Stomach smooth muscle (tissue), 2 donors: ENCODE results near the gene RMRP.

ENCODE experiments used
- H3K27ac ChIP-seq: one replicate; pipeline ENCODE4 v1.7.0; 2013; ENCODE audit warnings: mild to moderate bottlenecking, low read length, inconsistent platforms
- H3K27me3 ChIP-seq, 2 donors: one replicate each; pipeline ENCODE4 v1.7.0; 2013; ENCODE audit warnings: low read length in 2 of 2; ENCODE audit not compliant: insufficient read depth in 2 of 2, control insufficient read depth in 1 of 2
- H3K36me3 ChIP-seq, 2 donors: one replicate each; pipeline ENCODE4 v1.7.0; 2013; ENCODE audit warnings: low read length in 2 of 2; ENCODE audit not compliant: control insufficient read depth in 2 of 2, insufficient read depth in 2 of 2
- H3K4me1 ChIP-seq: one replicate; pipeline ENCODE4 v1.7.0; 2013; ENCODE audit warnings: low read length; ENCODE audit not compliant: control insufficient read depth, insufficient read depth
- H3K4me3 ChIP-seq, 2 donors: one replicate each; pipeline ENCODE4 v1.7.0; 2013; ENCODE audit warnings: low read length in 2 of 2
- H3K9ac ChIP-seq, 2 donors: one replicate each; pipeline ENCODE4 v1.7.0; 2013; ENCODE audit warnings: low read length in 2 of 2, mild to moderate bottlenecking in 1 of 2
- H3K9me3 ChIP-seq, 2 donors: one replicate each; pipeline ENCODE4 v1.7.0; 2013; ENCODE audit warnings: low read length in 2 of 2; ENCODE audit not compliant: control insufficient read depth in 2 of 2
- donor health status: healthy.
- donor health status: Pancreatic carcinoma.

RMRP gene

GRCh38 chr9:35657546-35658136, at the start of gene RMRP:
Gene RMRP (minus strand): TSS chr9:35658019.
- Histone ChIP-seq H3K27me3 (no peaks in the 10 kb centered on the region), H3K36me3 (peaks cover 8 to 16% of the 10 kb centered on the region in 2 donors), H3K27ac (peak within 1 kb of the TSS; percentile 99), H3K4me1 (peaks cover 46% of the 10 kb centered on the region), H3K4me3 (peak within 1 kb of the TSS; percentile 91 to 94), H3K9me3 (no peaks in the 10 kb centered on the region), H3K9ac (peak within 1 kb of the TSS; percentile 97 to 98)

GRCh38 chr9:35706951-35707350, 49.1 kb upstream of the RMRP start:
- H3K9ac ChIP-seq, result no peak overlapping the region

GRCh38 chr9:35705836-35706430, 48.1 kb upstream of the RMRP start:
- Histone ChIP-seq H3K27ac (peak overlapping the region; percentile 46), H3K9me3 (no peaks in the 10 kb centered on the region)

More at GRCh38 chr9:35706951-35707350, 49.1 kb upstream of the RMRP start:
- no peak overlapping the region for H3K4me3 ChIP-seq
- H3K27ac ChIP-seq, result peak overlapping the region; percentile 53
- peaks cover 85 to 86% of the 10 kb centered on the region in 2 donors for H3K36me3 ChIP-seq
- H3K9me3 ChIP-seq, result no peaks in the 10 kb centered on the region
- no peaks in the 10 kb centered on the region for H3K27me3 ChIP-seq
- H3K4me1 ChIP-seq, result no peaks in the 10 kb centered on the region

GRCh38 chr9:35705372-35705771, 47.6 kb upstream of the RMRP start:
- no peaks in the 10 kb centered on the region for H3K27me3 ChIP-seq
- H3K9ac ChIP-seq, result no peak overlapping the region
- no peaks in the 10 kb centered on the region for H3K4me1 ChIP-seq
- H3K9me3 ChIP-seq, result no peaks in the 10 kb centered on the region
- peak overlapping the region; percentile 46 for H3K27ac ChIP-seq
- H3K36me3 ChIP-seq, result peaks cover 82 to 85% of the 10 kb centered on the region in 2 donors
- no peak overlapping the region for H3K4me3 ChIP-seq

More at GRCh38 chr9:35705836-35706430, 48.1 kb upstream of the RMRP start:
- Histone ChIP-seq H3K27me3 (no peaks in the 10 kb centered on the region), H3K36me3 (peaks cover 82 to 85% of the 10 kb centered on the region in 2 donors), H3K4me1 (no peaks in the 10 kb centered on the region), H3K9ac (no peak overlapping the region), H3K4me3 (no peak overlapping the region)

- no peak overlapping the region for H3K4me3 ChIP-seq
- H3K36me3 ChIP-seq, result peaks cover 92 to 93% of the 10 kb centered on the region in 2 donors
- peaks cover 3% of the 10 kb centered on the region for H3K4me1 ChIP-seq
- no peaks in the 10 kb centered on the region for H3K9me3 ChIP-seq
- no peak overlapping the region for H3K27ac ChIP-seq
- no peak overlapping the region for H3K9ac ChIP-seq
- H3K27me3 ChIP-seq, result no peaks in the 10 kb centered on the region
Observed at GRCh38 chr9:35703906-35704672, 46.3 kb upstream of the RMRP start.

GRCh38 chr9:35702696-35703095, 44.9 kb upstream of the RMRP start:
- H3K27ac ChIP-seq, result no peak overlapping the region
- peaks cover 93 to 97% of the 10 kb centered on the region in 2 donors for H3K36me3 ChIP-seq
- peaks cover 5% of the 10 kb centered on the region for H3K4me1 ChIP-seq

GRCh38 chr9:35700942-35701341, 43.1 kb upstream of the RMRP start:
- Histone ChIP-seq H3K27ac (peak overlapping the region; percentile 33), H3K4me1 (peaks cover 18% of the 10 kb centered on the region), H3K4me3 (no peak overlapping the region), H3K9ac (no peak overlapping the region), H3K36me3 (peaks cover 92 to 95% of the 10 kb centered on the region in 2 donors), H3K27me3 (no peaks in the 10 kb centered on the region), H3K9me3 (no peaks in the 10 kb centered on the region)

More at GRCh38 chr9:35702696-35703095, 44.9 kb upstream of the RMRP start:
- H3K9me3 ChIP-seq, result no peaks in the 10 kb centered on the region
- no peak overlapping the region for H3K4me3 ChIP-seq
- H3K9ac ChIP-seq, result no peak overlapping the region
- H3K27me3 ChIP-seq, result no peaks in the 10 kb centered on the region

GRCh38 chr9:35700031-35700430, 42.2 kb upstream of the RMRP start:
- Histone ChIP-seq H3K36me3 (peaks cover 86 to 88% of the 10 kb centered on the region in 2 donors), H3K9ac (no peak overlapping the region), H3K27ac (peak overlapping the region; percentile 84), H3K4me3 (no peak overlapping the region), H3K4me1 (peaks cover 21% of the 10 kb centered on the region), H3K9me3 (no peaks in the 10 kb centered on the region), H3K27me3 (no peaks in the 10 kb centered on the region)

- peak overlapping the region; percentile 84 for H3K27ac ChIP-seq
Observed at GRCh38 chr9:35698231-35698630, 40.4 kb upstream of the RMRP start.

GRCh38 chr9:35697486-35697885, 39.7 kb upstream of the RMRP start:
- Histone ChIP-seq H3K27me3 (no peaks in the 10 kb centered on the region), H3K36me3 (peaks cover 61 to 64% of the 10 kb centered on the region in 2 donors), H3K4me3 (no peak overlapping the region), H3K27ac (peak overlapping the region; percentile 84), H3K9me3 (no peaks in the 10 kb centered on the region), H3K4me1 (peaks cover 22% of the 10 kb centered on the region), H3K9ac (peak overlapping the region in 1 of 2 donors; percentile 43)

More at GRCh38 chr9:35698231-35698630, 40.4 kb upstream of the RMRP start:
- Histone ChIP-seq H3K4me1 (peaks cover 22% of the 10 kb centered on the region), H3K9ac (no peak overlapping the region), H3K9me3 (no peaks in the 10 kb centered on the region), H3K4me3 (no peak overlapping the region), H3K36me3 (peaks cover 68 to 70% of the 10 kb centered on the region in 2 donors), H3K27me3 (no peaks in the 10 kb centered on the region)
